Mucosa of rectum (tissue), 2 donors: ENCODE data around the gene PHETA2.

ENCODE experiments used
- H3K27ac ChIP-seq, 2 donors: one replicate each; pipeline ENCODE4 v1.7.0; 2013; ENCODE audit warnings: inconsistent platforms in 2 of 2, low read depth in 2 of 2, low read length in 2 of 2
- H3K27me3 ChIP-seq, 2 donors: one replicate each; pipeline ENCODE4 v1.7.0; 2013; ENCODE audit warnings: low read length in 2 of 2; ENCODE audit not compliant: control insufficient read depth in 2 of 2, insufficient read depth in 2 of 2
- H3K36me3 ChIP-seq, 2 donors: one replicate each; pipeline ENCODE4 v1.7.0; 2013; ENCODE audit warnings: low read length in 2 of 2; ENCODE audit not compliant: control insufficient read depth in 2 of 2, insufficient read depth in 2 of 2
- H3K4me1 ChIP-seq, 2 donors: one replicate each; pipeline ENCODE4 v1.7.0; 2013; ENCODE audit warnings: low read length in 2 of 2, mild to moderate bottlenecking in 1 of 2; ENCODE audit not compliant: control insufficient read depth in 2 of 2, insufficient read depth in 2 of 2
- H3K4me3 ChIP-seq, 2 donors: one replicate each; pipeline ENCODE4 v1.7.0; 2013; ENCODE audit warnings: low read length in 2 of 2
- H3K9ac ChIP-seq, 2 donors: one replicate each; pipeline ENCODE4 v1.7.0; 2013; ENCODE audit warnings: low read length in 2 of 2, low read depth in 1 of 2, mild to moderate bottlenecking in 1 of 2
- H3K9me3 ChIP-seq, 2 donors: one replicate each; pipeline ENCODE4 v1.7.0; 2013; ENCODE audit warnings: low read length in 2 of 2; ENCODE audit not compliant: control insufficient read depth in 2 of 2
- donor health status: healthy.
- donor health status: Normal muscosa, but diverticular disease.

Gene PHETA2

DNA sequence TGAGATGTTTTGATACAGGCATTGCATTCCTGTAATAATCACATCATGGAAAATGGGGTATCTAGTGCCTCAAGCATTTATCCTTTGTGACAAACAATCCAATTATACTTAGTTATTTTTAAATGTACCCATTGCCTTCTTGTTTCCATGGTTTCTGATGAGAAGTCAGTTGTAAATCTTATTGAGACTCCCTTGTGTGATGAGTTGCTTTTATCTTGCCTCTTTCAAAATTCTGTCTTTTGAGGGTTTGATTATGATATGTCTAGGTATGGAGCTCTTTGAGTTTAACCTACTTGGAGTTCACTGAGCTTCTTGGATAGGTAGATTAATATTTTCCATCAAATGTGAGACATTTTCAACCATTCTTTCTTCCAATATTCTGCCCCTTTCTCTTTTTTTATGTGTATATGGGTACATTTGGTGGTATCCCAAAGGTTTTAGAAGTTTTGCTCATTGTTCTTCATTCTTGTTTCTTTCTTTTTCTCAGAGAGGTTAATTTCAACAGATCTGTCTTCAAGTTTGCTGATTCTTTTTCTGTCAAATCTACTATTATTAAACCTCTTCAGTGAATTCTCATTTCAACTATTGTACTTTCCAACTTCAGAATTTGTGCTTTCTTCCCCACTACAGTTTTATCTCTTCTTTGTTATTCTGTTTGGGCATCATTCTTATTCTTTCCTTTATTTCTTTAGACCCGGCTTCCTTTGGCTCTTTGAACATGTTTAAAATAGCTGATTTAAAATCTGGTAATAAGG lies 17.1 kb upstream of the PHETA2 start:
- H3K4me1 ChIP-seq: no peaks in the 10 kb centered on the region
- H3K27ac ChIP-seq: no peak overlapping the region
- no peak overlapping the region for H3K9ac ChIP-seq
- no peak overlapping the region for H3K4me3 ChIP-seq
- H3K9me3 ChIP-seq: no peaks in the 10 kb centered on the region
- no peaks in the 10 kb centered on the region for H3K27me3 ChIP-seq
- peaks cover 18 to 32% of the 10 kb centered on the region in 2 donors for H3K36me3 ChIP-seq

DNA sequence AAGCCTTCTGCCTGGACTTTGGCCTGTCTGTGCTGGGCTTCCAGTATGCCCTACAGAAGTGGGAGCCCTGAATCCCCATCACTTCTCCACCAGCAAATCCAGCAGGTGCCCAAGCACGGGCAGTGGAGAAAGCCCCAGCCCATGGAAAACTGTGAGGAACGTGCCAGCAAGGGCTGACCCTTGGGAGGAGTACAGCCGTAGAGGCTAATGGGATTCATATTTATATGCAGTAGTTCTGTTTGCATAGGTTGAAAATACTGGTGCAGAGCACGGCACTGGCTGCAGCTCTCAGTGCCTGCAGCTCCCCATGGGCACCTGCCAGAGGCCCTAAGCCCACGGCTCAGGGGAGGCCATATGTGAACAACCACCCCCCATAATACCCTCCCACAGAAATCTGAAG lies 13.6 kb upstream of the PHETA2 start:
- no peak overlapping the region for H3K9ac ChIP-seq
- no peak overlapping the region for H3K27ac ChIP-seq
- H3K4me3 ChIP-seq: no peak overlapping the region
- H3K4me1 ChIP-seq: no peaks in the 10 kb centered on the region
- H3K27me3 ChIP-seq: no peaks in the 10 kb centered on the region
- H3K9me3 ChIP-seq: no peaks in the 10 kb centered on the region
- H3K36me3 ChIP-seq: peaks cover 27 to 48% of the 10 kb centered on the region in 2 donors

DNA sequence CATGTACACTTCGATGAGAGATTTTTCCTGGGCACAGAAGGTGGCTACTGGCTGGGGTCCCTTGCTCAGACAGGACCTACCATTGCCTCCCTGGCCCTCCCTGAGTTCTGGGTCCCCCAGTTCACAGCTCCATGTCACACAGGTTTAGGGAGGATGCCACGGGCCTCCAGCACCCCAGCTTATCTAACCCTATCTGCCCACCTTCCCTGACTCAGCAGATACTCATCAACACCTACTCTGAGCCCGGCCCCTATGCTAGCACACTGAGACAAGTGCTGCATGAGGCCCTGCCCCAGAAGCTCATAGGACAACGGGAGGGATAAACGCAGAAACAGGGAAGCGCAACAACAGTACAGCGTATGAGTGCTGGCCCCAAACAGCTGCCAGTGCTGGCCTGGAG lies 13.0 kb upstream of the PHETA2 start:
- Histone ChIP-seq H3K4me3 (no peak overlapping the region), H3K36me3 (peaks cover 31 to 52% of the 10 kb centered on the region in 2 donors), H3K9me3 (no peaks in the 10 kb centered on the region), H3K27ac (no peak overlapping the region), H3K9ac (no peak overlapping the region), H3K4me1 (no peaks in the 10 kb centered on the region), H3K27me3 (no peaks in the 10 kb centered on the region)

DNA sequence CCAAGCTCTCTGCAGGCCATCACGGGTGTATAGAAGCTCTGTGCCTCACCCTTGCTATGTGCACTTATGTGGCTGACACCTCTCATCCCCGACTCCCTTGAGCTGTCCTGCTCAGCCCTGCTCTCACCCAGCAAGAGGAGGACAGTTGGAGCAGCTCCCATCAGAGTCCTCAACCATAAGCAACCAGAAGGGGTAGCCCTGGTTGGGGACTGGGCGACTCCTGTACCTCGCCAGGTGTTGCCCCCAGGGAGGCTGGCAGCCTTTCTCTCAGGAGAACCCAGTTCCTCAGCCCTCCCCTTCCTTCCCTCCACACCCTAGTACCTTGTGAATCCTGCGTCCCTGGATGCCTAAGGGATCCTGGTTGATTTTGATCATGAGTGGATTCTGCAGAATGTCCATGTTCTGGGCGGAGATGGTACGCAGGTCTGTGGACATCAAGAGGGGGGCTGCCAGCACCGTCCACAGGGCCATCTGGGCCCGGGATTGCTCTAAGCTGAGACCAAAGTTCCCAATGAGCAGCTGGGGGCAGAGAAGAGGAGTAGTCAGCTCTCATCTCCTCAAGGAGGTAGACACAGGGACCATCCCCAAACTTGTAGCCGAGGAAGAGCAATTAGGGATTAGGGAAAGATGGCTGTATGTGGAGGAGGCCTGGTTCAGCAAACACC lies 11.4 kb upstream of the PHETA2 start:
- H3K27ac ChIP-seq: no peak overlapping the region
- H3K4me1 ChIP-seq: no peaks in the 10 kb centered on the region
- peaks cover 44 to 66% of the 10 kb centered on the region in 2 donors for H3K36me3 ChIP-seq

DNA sequence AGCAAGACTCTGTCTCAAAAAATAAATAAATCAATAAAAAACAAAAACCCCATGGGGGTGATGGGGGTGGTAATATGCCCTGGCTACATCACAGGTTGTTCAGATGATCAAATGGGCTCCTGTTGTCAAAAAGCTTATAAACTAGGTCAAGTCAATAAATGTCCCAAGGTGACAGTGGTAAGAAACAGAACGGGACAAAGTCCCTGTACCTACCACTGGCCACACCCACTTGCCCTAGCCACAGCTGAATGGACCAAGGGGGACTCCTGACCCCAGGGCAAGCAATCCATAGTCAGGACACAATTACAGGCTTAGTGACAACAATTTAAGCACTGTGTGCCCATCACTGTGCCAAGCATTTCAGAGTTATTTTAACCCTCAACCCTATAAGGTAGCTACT lies 9.4 kb upstream of the PHETA2 start:
- Histone ChIP-seq H3K27me3 (no peaks in the 10 kb centered on the region), H3K27ac (peak overlapping the region in 1 of 2 donors; percentile 7), H3K4me1 (peaks cover 1 to 2% of the 10 kb centered on the region in 2 donors), H3K36me3 (peaks cover 43 to 55% of the 10 kb centered on the region in 2 donors), H3K9me3 (no peaks in the 10 kb centered on the region), H3K4me3 (no peak overlapping the region), H3K9ac (no peak overlapping the region)

More for the DNA sequence above, 11.4 kb upstream of the PHETA2 start:
- Histone ChIP-seq H3K9ac (no peak overlapping the region), H3K27me3 (no peaks in the 10 kb centered on the region), H3K4me3 (no peak overlapping the region), H3K9me3 (no peaks in the 10 kb centered on the region)

DNA sequence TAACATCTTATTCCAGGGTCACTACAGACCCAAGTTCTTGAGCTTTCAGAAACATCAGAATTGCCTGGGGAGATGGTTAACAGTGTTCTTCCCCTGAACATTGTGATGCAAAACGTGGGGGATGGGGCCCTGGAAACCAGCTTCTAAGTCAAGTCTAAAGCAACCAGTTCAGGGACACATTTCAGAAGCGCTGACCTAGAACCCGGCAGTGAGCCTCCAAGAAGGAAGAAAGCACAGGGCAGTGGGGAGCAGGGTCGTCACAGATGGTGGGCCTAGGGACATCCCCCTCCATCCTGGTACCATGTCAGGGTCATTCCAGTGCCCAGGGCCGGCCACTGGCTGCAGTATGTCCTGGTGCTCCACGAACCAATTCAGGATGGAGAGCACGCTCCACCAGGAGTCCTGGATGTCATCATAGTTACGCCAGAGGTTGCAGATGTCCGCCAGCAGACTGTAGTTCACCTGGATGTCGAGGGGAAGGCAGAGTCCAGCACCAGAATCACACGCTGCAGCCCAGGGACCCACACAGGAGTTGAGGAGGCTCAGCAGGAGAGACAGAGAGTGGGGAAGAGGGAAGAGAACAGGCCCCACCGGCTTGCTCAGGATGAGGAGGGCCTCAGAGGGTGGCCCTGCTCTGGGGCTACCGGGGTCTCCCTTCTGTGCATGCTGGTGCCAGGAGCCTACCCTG lies 8.5 kb upstream of the PHETA2 start:
- Histone ChIP-seq H3K9me3 (no peaks in the 10 kb centered on the region), H3K27ac (no peak overlapping the region), H3K36me3 (peaks cover 34 to 45% of the 10 kb centered on the region in 2 donors), H3K9ac (no peak overlapping the region), H3K4me3 (no peak overlapping the region), H3K4me1 (peaks cover 8 to 9% of the 10 kb centered on the region in 2 donors), H3K27me3 (no peaks in the 10 kb centered on the region)

DNA sequence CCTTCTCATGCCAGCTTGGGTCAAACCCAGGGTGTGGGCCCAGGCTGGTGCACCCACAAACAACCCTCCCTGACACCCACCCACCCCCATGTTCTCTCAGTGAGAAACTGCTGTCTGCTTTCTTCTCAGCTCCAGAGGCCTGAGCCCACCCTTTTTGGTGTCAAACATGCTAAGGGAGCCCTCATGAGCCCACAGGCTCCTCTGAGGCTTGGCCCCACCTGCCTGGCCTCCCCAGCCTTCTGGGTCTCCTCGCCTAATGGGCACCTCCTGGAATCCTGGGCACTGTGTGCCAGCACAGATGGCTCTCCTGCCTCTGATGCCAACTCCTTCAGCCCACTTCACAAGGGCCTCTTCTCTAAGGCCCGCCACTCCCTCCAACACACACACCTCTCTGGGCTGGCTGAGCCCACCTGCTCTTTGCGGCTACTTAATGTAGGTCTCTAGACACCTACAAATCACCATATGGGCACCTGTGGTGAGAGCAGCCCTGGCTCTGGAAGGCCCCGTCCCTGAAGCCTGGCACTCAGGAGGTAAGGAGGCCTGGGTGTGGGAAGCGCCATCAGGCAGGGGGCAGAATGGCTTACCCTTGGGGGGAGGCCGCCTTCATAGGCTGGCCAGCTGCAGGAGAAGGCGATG lies 7.8 kb upstream of the PHETA2 start:
- no peaks in the 10 kb centered on the region for H3K27me3 ChIP-seq
- no peak overlapping the region for H3K9ac ChIP-seq
- H3K4me3 ChIP-seq: no peak overlapping the region
- H3K4me1 ChIP-seq: peaks cover 12 to 14% of the 10 kb centered on the region in 2 donors
- H3K27ac ChIP-seq: no peak overlapping the region
- H3K9me3 ChIP-seq: no peaks in the 10 kb centered on the region
- H3K36me3 ChIP-seq: peaks cover 28 to 39% of the 10 kb centered on the region in 2 donors

DNA sequence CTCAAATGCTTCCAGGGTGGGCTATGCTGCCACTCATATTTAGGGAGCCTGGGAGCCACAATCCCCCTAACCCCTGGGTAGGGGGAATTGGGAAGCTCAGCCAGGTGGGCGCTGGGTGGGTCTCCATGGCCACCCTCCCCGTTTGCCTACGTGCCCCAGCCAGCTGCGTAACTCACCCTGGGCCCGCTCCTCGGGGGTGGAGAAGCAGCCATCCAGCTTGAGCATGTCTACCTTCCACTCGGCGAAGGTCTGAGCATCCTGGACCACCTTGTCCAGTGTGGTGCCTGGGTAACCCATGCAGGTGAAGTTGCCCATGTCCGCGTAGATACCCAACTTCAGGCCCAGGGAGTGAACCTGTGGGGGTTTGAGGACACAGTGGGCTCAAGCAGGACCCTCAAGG lies 7.1 kb upstream of the PHETA2 start:
- Histone ChIP-seq H3K4me3 (no peak overlapping the region), H3K4me1 (peaks cover 14 to 16% of the 10 kb centered on the region in 2 donors), H3K27ac (no peak overlapping the region), H3K9me3 (no peaks in the 10 kb centered on the region), H3K9ac (no peak overlapping the region), H3K36me3 (peaks cover 27 to 35% of the 10 kb centered on the region in 2 donors), H3K27me3 (no peaks in the 10 kb centered on the region)

DNA sequence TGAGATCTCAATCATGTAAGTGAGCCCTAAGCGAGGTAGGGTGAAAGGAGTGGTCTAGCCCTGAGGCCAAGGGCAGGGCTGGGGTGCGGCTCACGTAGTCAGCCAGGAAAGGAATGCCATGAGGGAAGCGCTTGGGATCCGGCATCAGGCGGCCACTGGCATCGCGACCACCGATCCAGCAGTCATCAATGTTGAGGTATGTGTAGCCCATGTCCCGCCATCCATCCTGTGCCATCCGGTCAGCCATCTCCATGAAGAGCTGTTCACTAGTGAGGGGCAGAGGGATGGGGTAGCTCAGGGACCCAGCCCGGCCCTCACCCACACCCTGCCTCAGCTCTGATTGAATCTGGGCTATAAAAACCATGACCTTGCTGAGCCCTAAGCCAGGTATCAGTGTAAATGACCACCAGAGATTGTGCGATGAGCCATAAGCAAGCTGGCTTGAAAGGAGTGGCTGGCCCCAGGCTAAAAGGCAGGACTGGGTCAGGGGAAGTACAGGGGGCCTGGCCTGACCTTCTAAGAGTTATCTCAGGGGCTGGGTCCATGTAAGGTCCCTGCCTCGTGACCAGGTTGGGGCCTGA lies 6.3 kb upstream of the PHETA2 start:
- H3K9ac ChIP-seq: no peak overlapping the region
- H3K27ac ChIP-seq: no peak overlapping the region
- H3K9me3 ChIP-seq: no peaks in the 10 kb centered on the region
- H3K27me3 ChIP-seq: no peaks in the 10 kb centered on the region
- H3K4me3 ChIP-seq: no peak overlapping the region
- H3K4me1 ChIP-seq: peaks cover 14 to 16% of the 10 kb centered on the region in 2 donors
- peaks cover 22 to 28% of the 10 kb centered on the region in 2 donors for H3K36me3 ChIP-seq
